Stimulated activated CD8-positive, alpha-beta memory T cell treated with anti-CD3 and anti-CD28 coated beads, Interleukin-7, amount 100 ng/mL, for 1 hour (primary cell): ENCODE results near the gene RPN2.

Experiments
- DNase-seq, 2 donors: peaks; one replicate each; pipeline ENCODE4 v3.0.0-alpha.2; 2020; ENCODE audit warnings: low read depth in 2 of 2

Gene RPN2

GRCh38 chr20:37266940-37267666 is 88.0 kb downstream of the RPN2 start:
- no peak for DNase-seq

GRCh38 chr20:37267667-37268313 is 88.7 kb downstream of the RPN2 start:
- no peak for DNase-seq

- DNase-seq = no peak
Measured at GRCh38 chr20:37270576-37271420, 91.7 kb downstream of the RPN2 start.

GRCh38 chr20:37271421-37271768 is 92.3 kb downstream of the RPN2 start:
- DNase-seq = no peak

GRCh38 chr20:37273988-37274387 is 94.9 kb downstream of the RPN2 start:
- no peak for DNase-seq

- DNase-seq = no peak
Measured at GRCh38 chr20:37274851-37275524, 95.9 kb downstream of the RPN2 start.

GRCh38 chr20:37276494-37277252 is 97.5 kb downstream of the RPN2 start:
- no peak for DNase-seq

- no peak for DNase-seq
Measured at GRCh38 chr20:37277253-37277593, 98.1 kb downstream of the RPN2 start.

- DNase-seq = no peak
Measured at GRCh38 chr20:37278966-37279590, 99.9 kb downstream of the RPN2 start.

GRCh38 chr20:37279820-37280219 is 100.7 kb downstream of the RPN2 start:
- DNase-seq = no peak

GRCh38 chr20:37280403-37280802 is 101.3 kb downstream of the RPN2 start:
- DNase-seq = no peak

- no peak for DNase-seq
Measured at GRCh38 chr20:37282556-37282955, 103.4 kb downstream of the RPN2 start.

- DNase-seq = no peak
Measured at GRCh38 chr20:37283530-37284195, 104.5 kb downstream of the RPN2 start.

- DNase-seq = no peak
Measured at GRCh38 chr20:37284691-37285161, 105.6 kb downstream of the RPN2 start.

GRCh38 chr20:37285664-37286374 is 106.7 kb downstream of the RPN2 start:
- DNase-seq = no peak

- DNase-seq = no peak
Measured at GRCh38 chr20:37288091-37288490, 109.0 kb downstream of the RPN2 start.

GRCh38 chr20:37290158-37290810 is 111.2 kb downstream of the RPN2 start:
- no peak for DNase-seq
